Retinal pigment epithelial cell (primary cell): ENCODE results near the gene TNFRSF8.

ENCODE experiments used
- DNase-seq: peaks from one replicate; pipeline ENCODE4 v3.0.0-alpha.2; 2010; ENCODE audit warnings: low read depth
- H3K4me3 ChIP-seq: 2 replicates; pipeline ENCODE4 v1.5.1; 2011; ENCODE audit warnings: mild to moderate bottlenecking, low read length, control low read depth, moderate library complexity
- CTCF ChIP-seq: conservative IDR thresholded peaks from 2 replicates; pipeline ENCODE4 v1.5.1; 2011; ENCODE audit warnings: low read depth, low read length, control low read depth, inconsistent platforms

Gene TNFRSF8

GRCh38 chr1:12188115-12188514 is 125.0 kb downstream of the TNFRSF8 start:
- TF ChIP-seq CTCF, result no peak
- DNase-seq, result no peak
- H3K4me3 ChIP-seq, result no peak overlapping the region

- DNase-seq, result no peak
- no peak for TF ChIP-seq CTCF
- no peak overlapping the region for H3K4me3 ChIP-seq
These were observed 125.7 kb downstream of the TNFRSF8 start for GRCh38 chr1:12188657-12189327.

GRCh38 chr1:12189328-12189682 is 126.2 kb downstream of the TNFRSF8 start:
- H3K4me3 ChIP-seq, result no peak overlapping the region
- DNase-seq, result no peak
- no peak for TF ChIP-seq CTCF

GRCh38 chr1:12191242-12192032 is 128.3 kb downstream of the TNFRSF8 start:
- TF ChIP-seq CTCF, result no peak
- no peak overlapping the region for H3K4me3 ChIP-seq
- no peak for DNase-seq
